Measurements from ENCODE around the gene TRIM13.

TRIM13 gene

GRCh38 chr13:50015258-50015657 lies 18.4 kb downstream of the TRIM13 start, which contains the start of gene KCNRG:
Gene KCNRG, plus strand, starts transcription at chr13:50015444. Its CDS starts 50 bp downstream, at chr13:50015494.
- Mint-ChIP-seq H3K9me3 (no peaks in the 10 kb centered on the region), H3K36me3 (ENCODE audit: low read depth) (peaks cover 85% of the 10 kb centered on the region), H3K27me3 (ENCODE audit: low read depth) (no peaks in the 10 kb centered on the region), H3K4me1 (peaks cover 39% of the 10 kb centered on the region), H3K27ac (peak within 1 kb of the TSS; percentile 44 to 88 (median 65)), H3K4me3 (no peak within 1 kb of the TSS)
- no peak for TF ChIP-seq CTCF (IDR thresholded peaks at IDR 0.05; ENCODE audit: unreplicated experiment in 3 of 3)

GRCh38 chr13:50015750-50016149 lies 18.9 kb downstream of the TRIM13 start:
- Mint-ChIP-seq H3K4me1 (peaks cover 39% of the 10 kb centered on the region), H3K4me3 (no peak overlapping the region), H3K9me3 (no peaks in the 10 kb centered on the region), H3K36me3 (ENCODE audit: low read depth) (peaks cover 85% of the 10 kb centered on the region), H3K27ac (peak overlapping the region; percentile 44 to 88 (median 65)), H3K27me3 (ENCODE audit: low read depth) (no peaks in the 10 kb centered on the region)
- TF ChIP-seq CTCF (IDR thresholded peaks at IDR 0.05; ENCODE audit: unreplicated experiment in 3 of 3), result no peak

- Mint-ChIP-seq H3K4me3 (no peak overlapping the region), H3K4me1 (peaks cover 39% of the 10 kb centered on the region), H3K9me3 (no peaks in the 10 kb centered on the region), H3K27ac (peak overlapping the region; percentile 44 to 88 (median 65)), H3K27me3 (ENCODE audit: low read depth) (no peaks in the 10 kb centered on the region), H3K36me3 (ENCODE audit: low read depth) (peaks cover 78% of the 10 kb centered on the region)
- TF ChIP-seq CTCF (IDR thresholded peaks at IDR 0.05; ENCODE audit: unreplicated experiment in 3 of 3), result no peak
These were observed 19.6 kb downstream of the TRIM13 start for GRCh38 chr13:50016444-50016843.

GRCh38 chr13:50017819-50018218 lies 21.0 kb downstream of the TRIM13 start:
- Mint-ChIP-seq H3K27me3 (ENCODE audit: low read depth) (no peaks in the 10 kb centered on the region), H3K9me3 (no peaks in the 10 kb centered on the region), H3K27ac (no peak overlapping the region), H3K4me1 (peaks cover 36% of the 10 kb centered on the region), H3K4me3 (no peak overlapping the region), H3K36me3 (ENCODE audit: low read depth) (peaks cover 73% of the 10 kb centered on the region)
- no peak for TF ChIP-seq CTCF (IDR thresholded peaks at IDR 0.05; ENCODE audit: unreplicated experiment in 3 of 3)

GRCh38 chr13:50025436-50025835 lies 28.6 kb downstream of the TRIM13 start:
- Mint-ChIP-seq H3K4me1 (no peaks in the 10 kb centered on the region), H3K9me3 (no peaks in the 10 kb centered on the region), H3K27ac (peak overlapping the region in 1 of 3 experiments; percentile 64), H3K27me3 (ENCODE audit: low read depth) (no peaks in the 10 kb centered on the region), H3K4me3 (no peak overlapping the region), H3K36me3 (ENCODE audit: low read depth) (peaks cover 31% of the 10 kb centered on the region)
- no peak for TF ChIP-seq CTCF (IDR thresholded peaks at IDR 0.05; ENCODE audit: unreplicated experiment in 3 of 3)

GRCh38 chr13:50026788-50027473 lies 30.1 kb downstream of the TRIM13 start:
- no peaks in the 10 kb centered on the region for H3K27me3 Mint-ChIP-seq (ENCODE audit: low read depth)
- H3K4me1 Mint-ChIP-seq, result no peaks in the 10 kb centered on the region
- H3K4me3 Mint-ChIP-seq, result no peak overlapping the region
- H3K36me3 Mint-ChIP-seq (ENCODE audit: low read depth), result peaks cover 27% of the 10 kb centered on the region
- TF ChIP-seq CTCF (IDR thresholded peaks at IDR 0.05; ENCODE audit: unreplicated experiment in 3 of 3), result no peak
- H3K9me3 Mint-ChIP-seq, result no peaks in the 10 kb centered on the region
- peak overlapping the region in 2 of 3 experiments; percentile 12 to 18 for H3K27ac Mint-ChIP-seq
